Measurements from ENCODE around the gene CTSS.

- TF ChIP-seq POLR2A (IDR thresholded peaks at IDR 0.05) (no peak), CTCF (IDR thresholded peaks at IDR 0.05) (no peak)
Measured at GRCh38 chr1:150753416-150753815, 12.2 kb downstream of the CTSS start.
